Neuronal stem cell (in vitro differentiated cells): ENCODE results near the gene TMEM218.

Experiments
- DNase-seq: peaks from one replicate; pipeline ENCODE4 v3.0.0-alpha.2; 2013; ENCODE audit warnings: low spot score
- H2AFZ ChIP-seq: one replicate; pipeline ENCODE4 v1.6.1; 2013; ENCODE audit warnings: mild to moderate bottlenecking, low read length, inconsistent platforms
- H2AK5ac ChIP-seq: 2 replicates; pipeline ENCODE4 v1.6.1; 2013; ENCODE audit warnings: low read depth, mild to moderate bottlenecking, inconsistent platforms, low read length, moderate library complexity, mixed read lengths
- H2BK120ac ChIP-seq: 2 replicates; pipeline ENCODE4 v1.6.1; 2013; ENCODE audit warnings: low read depth, mild to moderate bottlenecking, inconsistent platforms, low read length, moderate library complexity, mixed read lengths
- H2BK12ac ChIP-seq: one replicate; pipeline ENCODE4 v1.6.1; 2013; ENCODE audit warnings: low read length, inconsistent platforms
- H2BK15ac ChIP-seq: 2 replicates; pipeline ENCODE4 v1.6.1; 2013; ENCODE audit warnings: mild to moderate bottlenecking, low read length, inconsistent platforms, mixed read lengths
- H2BK5ac ChIP-seq: one replicate; pipeline ENCODE4 v1.6.1; 2013; ENCODE audit warnings: inconsistent platforms, mild to moderate bottlenecking, low read length, moderate library complexity
- H3K14ac ChIP-seq: one replicate; pipeline ENCODE4 v1.6.1; 2013; ENCODE audit warnings: low read length, inconsistent platforms
- H3K18ac ChIP-seq: 2 replicates; pipeline ENCODE4 v1.6.1; 2013; ENCODE audit warnings: low read length, inconsistent platforms
- H3K23ac ChIP-seq: 2 replicates; pipeline ENCODE4 v1.6.1; 2013; ENCODE audit warnings: low read depth, mild to moderate bottlenecking, mixed read lengths, low read length, inconsistent platforms; ENCODE audit not compliant: poor library complexity
- H3K27ac ChIP-seq: replicated peaks from 3 replicates; pipeline ENCODE4 v1.5.1; 2013; ENCODE audit warnings: low read length, inconsistent platforms
- H3K27me3 ChIP-seq, 3 experiments: 2 replicates each; pipeline ENCODE4 v1.6.1; 2013; ENCODE audit warnings: low read length in 3 of 3, mild to moderate bottlenecking in 2 of 3, inconsistent platforms in 1 of 3, low read depth in 1 of 3, mixed read lengths in 1 of 3, moderate library complexity in 1 of 3; ENCODE audit not compliant: control insufficient read depth in 3 of 3, insufficient read depth in 3 of 3
- H3K36me3 ChIP-seq, 2 donors: replicated peaks in 1 of 2; 2 replicates each; pipeline ENCODE4 v1.6.1; 2013; ENCODE audit warnings: low read length in 2 of 2; ENCODE audit not compliant: control insufficient read depth in 2 of 2, insufficient read depth in 2 of 2
- H3K4ac ChIP-seq: 2 replicates; pipeline ENCODE4 v1.6.1; 2013; ENCODE audit warnings: inconsistent platforms, mild to moderate bottlenecking, low read length, moderate library complexity
- H3K4me1 ChIP-seq, 2 donors: 1 replicate in 1 of 2; 2 replicates in 1 of 2; pipeline ENCODE4 v1.6.1; 2013; ENCODE audit warnings: low read length in 2 of 2, low read depth in 1 of 2; ENCODE audit not compliant: control insufficient read depth in 2 of 2, insufficient read depth in 1 of 2
- H3K4me2 ChIP-seq: one replicate; pipeline ENCODE4 v1.6.1; 2013; ENCODE audit warnings: mild to moderate bottlenecking, low read length, inconsistent platforms; ENCODE audit not compliant: insufficient read depth, poor library complexity, severe bottlenecking
- H3K4me3 ChIP-seq, 2 donors: 2 replicates each; pipeline ENCODE4 v1.5.1; 2013; ENCODE audit warnings: low read length in 2 of 2, mild to moderate bottlenecking in 2 of 2, inconsistent platforms in 1 of 2, moderate library complexity in 1 of 2
- H3K79me1 ChIP-seq: one replicate; pipeline ENCODE4 v1.6.1; 2013; ENCODE audit warnings: low read depth, mild to moderate bottlenecking, inconsistent platforms, low read length, moderate library complexity
- H3K9ac ChIP-seq: one replicate; pipeline ENCODE4 v1.6.1; 2013; ENCODE audit warnings: mild to moderate bottlenecking, low read depth, low read length, inconsistent platforms; ENCODE audit not compliant: poor library complexity
- H3K9me3 ChIP-seq, 2 donors: replicated peaks in 1 of 2; 2 replicates each; pipeline versions ENCODE3 to v1.6.1; 2013; ENCODE audit warnings: low read length in 2 of 2, mild to moderate bottlenecking in 2 of 2, inconsistent platforms in 1 of 2, low read depth in 1 of 2, mixed read lengths in 1 of 2, moderate library complexity in 1 of 2; ENCODE audit not compliant: control insufficient read depth in 2 of 2, insufficient read depth in 1 of 2
- H4K8ac ChIP-seq: one replicate; pipeline ENCODE4 v1.6.1; 2013; ENCODE audit warnings: low read depth, mild to moderate bottlenecking, inconsistent platforms, low read length, moderate library complexity
- H4K91ac ChIP-seq: one replicate; pipeline ENCODE4 v1.6.1; 2013; ENCODE audit warnings: low read length, low read depth, mild to moderate bottlenecking, inconsistent platforms; ENCODE audit not compliant: poor library complexity
- WGBS, 2 donors: extraction: QIAGEN DNeasy Blood & Tissue Kit; methylation state at CpG; one replicate each; pipeline ENCODE4 v1.1.7; 2013; ENCODE audit warnings: missing lambda C conversion rate in 2 of 2, mixed read lengths in 1 of 2; ENCODE audit not compliant: insufficient read length in 2 of 2, insufficient replicate concordance in 1 of 2; ENCODE audit errors: extremely low coverage in 2 of 2; 5-methylcytosine and 5-hydroxymethylcytosine counted together

Gene TMEM218

GRCh38 chr11:125073616-125074483, 37.6 kb downstream of the TMEM218 start:
- Histone ChIP-seq H3K27ac (no peak overlapping the region), H2BK120ac (no peak overlapping the region), H3K18ac (no peak overlapping the region), H2AFZ (no peak overlapping the region), H2BK12ac (no peak overlapping the region), H4K91ac (peak overlapping the region; percentile 14), H2BK5ac (no peak overlapping the region), H3K14ac (no peak overlapping the region), H3K23ac (peak overlapping the region; percentile 51), H3K27me3 (peaks cover 0 to 4% (median 2%) of the 10 kb centered on the region in 3 experiments), H3K4me2 (no peak overlapping the region), H3K36me3 (no peaks in the 10 kb centered on the region), H3K79me1 (no peaks in the 10 kb centered on the region), H3K9ac (peak overlapping the region; percentile 6), H4K8ac (no peak overlapping the region), H3K4ac (no peak overlapping the region), H2BK15ac (no peak overlapping the region), H3K9me3 (no peaks in the 10 kb centered on the region), H3K4me1 (peaks cover 4 to 12% of the 10 kb centered on the region in 2 donors), H2AK5ac (peak overlapping the region; percentile 43), H3K4me3 (no peak overlapping the region)
- no peak for DNase-seq
- no CpG with 5 or more reads among the region's 19 CpGs for WGBS, 2 donors

DNA sequence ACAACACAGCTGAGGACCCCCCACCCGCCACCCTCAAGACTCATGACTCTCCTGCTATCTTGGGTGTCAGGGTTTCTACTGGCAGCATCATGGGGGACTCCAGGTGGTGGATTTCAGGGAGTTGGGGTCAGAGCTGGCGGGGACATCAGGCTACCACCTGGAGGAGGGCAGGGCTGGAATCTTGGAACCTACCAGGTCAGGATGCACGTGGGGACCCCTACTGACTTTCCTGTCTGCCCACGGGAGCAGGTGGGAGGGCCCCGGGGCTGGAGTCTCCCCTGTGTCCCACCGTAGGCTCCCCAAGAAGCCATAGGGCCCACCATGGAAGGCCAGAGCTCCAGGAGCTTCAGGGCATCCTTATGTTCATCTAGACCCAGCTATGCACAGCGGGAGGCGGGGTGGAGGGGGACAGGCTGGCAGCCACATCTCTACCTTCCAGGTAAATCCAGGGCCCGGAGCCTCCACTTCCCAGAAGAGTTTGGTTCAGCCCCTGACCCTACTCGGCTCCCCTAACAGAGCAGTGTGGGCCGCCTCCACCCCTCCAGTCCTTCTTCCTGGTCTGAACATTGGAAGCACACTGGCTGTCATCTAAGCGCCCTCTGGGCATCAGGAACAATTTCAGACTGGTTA, 38.4 kb downstream of the TMEM218 start:
- H3K9me3 ChIP-seq = no peaks in the 10 kb centered on the region
- no peak overlapping the region for H2BK15ac ChIP-seq
- H3K14ac ChIP-seq = no peak overlapping the region
- H2BK120ac ChIP-seq = no peak overlapping the region
- no peak overlapping the region for H3K4me2 ChIP-seq
- H3K79me1 ChIP-seq = no peaks in the 10 kb centered on the region
- DNase-seq = no peak
- WGBS, 2 donors = no CpG with 5 or more reads among the region's 12 CpGs
- H3K4ac ChIP-seq = no peak overlapping the region
- no peak overlapping the region for H3K4me3 ChIP-seq
- H4K91ac ChIP-seq = no peak overlapping the region
- H2BK12ac ChIP-seq = no peak overlapping the region
- H2AFZ ChIP-seq = no peak overlapping the region
- peaks cover 0 to 4% (median 2%) of the 10 kb centered on the region in 3 experiments for H3K27me3 ChIP-seq
- no peak overlapping the region for H2AK5ac ChIP-seq
- no peaks in the 10 kb centered on the region for H3K36me3 ChIP-seq
- H3K9ac ChIP-seq = no peak overlapping the region
- no peak overlapping the region for H3K23ac ChIP-seq
- no peak overlapping the region for H4K8ac ChIP-seq
- H3K27ac ChIP-seq = no peak overlapping the region
- H3K4me1 ChIP-seq = peaks cover 4 to 12% of the 10 kb centered on the region in 2 donors
- no peak overlapping the region for H2BK5ac ChIP-seq
- H3K18ac ChIP-seq = no peak overlapping the region

DNA sequence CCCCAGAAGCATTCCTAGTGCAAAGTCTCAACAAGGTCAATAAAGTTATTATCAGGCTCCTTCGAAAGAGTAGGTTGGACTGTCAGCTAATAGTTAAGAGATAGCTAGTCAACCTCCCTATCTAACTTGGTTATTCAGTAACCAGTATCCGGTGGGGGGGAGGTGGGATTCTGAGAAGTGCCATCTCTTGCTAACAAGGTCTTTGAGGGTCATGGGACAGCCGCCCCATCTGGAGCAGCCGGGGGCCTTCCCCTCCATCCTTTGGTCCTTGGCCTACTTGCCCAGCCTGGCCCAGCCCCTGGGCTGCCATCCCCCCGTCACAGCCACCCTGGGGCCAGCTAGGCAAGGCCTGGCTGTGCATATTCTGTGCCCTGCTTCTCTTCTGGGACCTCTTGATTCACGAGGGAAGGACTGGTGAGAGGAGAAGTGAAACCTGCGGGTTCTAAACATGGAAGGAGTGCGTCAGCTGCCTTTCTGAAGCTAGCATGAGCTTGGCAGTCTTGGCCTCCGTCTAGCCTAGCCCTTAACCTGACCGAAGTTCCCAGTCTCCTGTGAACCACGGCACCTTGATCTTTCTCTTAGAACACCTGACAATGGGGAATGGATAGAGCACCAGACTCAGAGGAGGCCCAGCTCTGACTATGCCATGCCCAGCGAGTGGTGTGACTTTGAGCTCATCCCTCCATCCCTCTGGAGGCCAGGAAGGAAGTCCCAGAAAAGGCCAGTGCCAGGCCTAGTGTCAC, 39.0 kb downstream of the TMEM218 start:
- Histone ChIP-seq H2AFZ (no peak overlapping the region), H3K79me1 (no peaks in the 10 kb centered on the region), H2BK120ac (no peak overlapping the region), H3K14ac (no peak overlapping the region), H2AK5ac (no peak overlapping the region), H3K4me1 (peaks cover 4 to 12% of the 10 kb centered on the region in 2 donors), H3K18ac (no peak overlapping the region), H2BK15ac (no peak overlapping the region), H3K4me2 (no peak overlapping the region), H4K91ac (no peak overlapping the region), H3K4me3 (no peak overlapping the region), H2BK12ac (no peak overlapping the region), H3K9me3 (no peaks in the 10 kb centered on the region), H3K23ac (no peak overlapping the region), H3K27me3 (peaks cover 0 to 4% (median 2%) of the 10 kb centered on the region in 3 experiments), H4K8ac (no peak overlapping the region), H2BK5ac (no peak overlapping the region), H3K9ac (no peak overlapping the region), H3K4ac (no peak overlapping the region), H3K27ac (no peak overlapping the region), H3K36me3 (no peaks in the 10 kb centered on the region)
- DNase-seq = no peak
- no CpG with 5 or more reads among the region's 12 CpGs for WGBS, 2 donors

GRCh38 chr11:125071846-125072217, 39.6 kb downstream of the TMEM218 start:
- no peak overlapping the region for H3K27ac ChIP-seq
- peaks cover 4 to 12% of the 10 kb centered on the region in 2 donors for H3K4me1 ChIP-seq
- no peak overlapping the region for H2BK12ac ChIP-seq
- H2AK5ac ChIP-seq = no peak overlapping the region
- H3K18ac ChIP-seq = no peak overlapping the region
- no peaks in the 10 kb centered on the region for H3K79me1 ChIP-seq
- no peak overlapping the region for H3K14ac ChIP-seq
- H2BK15ac ChIP-seq = no peak overlapping the region
- H2AFZ ChIP-seq = no peak overlapping the region
- no CpG with 5 or more reads among the region's 6 CpGs for WGBS, 2 donors
- no peak overlapping the region for H3K23ac ChIP-seq
- no peak overlapping the region for H2BK5ac ChIP-seq
- H3K9ac ChIP-seq = no peak overlapping the region
- H3K4ac ChIP-seq = no peak overlapping the region
- H3K36me3 ChIP-seq = no peaks in the 10 kb centered on the region
- no peak overlapping the region for H3K4me3 ChIP-seq
- H2BK120ac ChIP-seq = no peak overlapping the region
- H3K4me2 ChIP-seq = no peak overlapping the region
- no peak overlapping the region for H4K8ac ChIP-seq
- peaks cover 0 to 4% (median 2%) of the 10 kb centered on the region in 3 experiments for H3K27me3 ChIP-seq
- H3K9me3 ChIP-seq = no peaks in the 10 kb centered on the region
- H4K91ac ChIP-seq = no peak overlapping the region
- DNase-seq = no peak
